HFFc6 (cell line): Measurements from ENCODE around the gene CDH22. TPM values are rescaled to one million over a fixed set of nuclear protein-coding genes. Genes with fewer than 3 reads are reported as not detected.

ENCODE experiments used
- DNase-seq: peaks from one replicate; pipeline ENCODE4 v3.0.0-alpha.2; 2018
- H3K27ac Mint-ChIP-seq: 2 replicates; pipeline ENCODE4 v1.8.0; 2020; ENCODE audit warnings: mild to moderate bottlenecking, mixed read lengths
- H3K27me3 Mint-ChIP-seq: 2 replicates; pipeline ENCODE4 v1.8.0; 2021; ENCODE audit warnings: mild to moderate bottlenecking, moderate library complexity, mixed read lengths; ENCODE audit not compliant: insufficient read depth
- H3K36me3 Mint-ChIP-seq: 2 replicates; pipeline ENCODE4 v1.8.0; 2021; ENCODE audit warnings: low read depth, mixed read lengths
- H3K4me1 Mint-ChIP-seq: 2 replicates; pipeline ENCODE4 v1.8.0; 2020; ENCODE audit warnings: low read depth, mixed read lengths
- H3K4me3 Mint-ChIP-seq: 2 replicates; pipeline ENCODE4 v1.8.0; 2020; ENCODE audit warnings: mild to moderate bottlenecking, moderate library complexity, mixed read lengths
- H3K9me3 Mint-ChIP-seq: 2 replicates; pipeline ENCODE4 v1.8.0; 2020; ENCODE audit warnings: mild to moderate bottlenecking, mixed read lengths
- total RNA-seq, 6 experiments: library from RNA; stranded (reverse); fragmentation: NEBNext Ultra II Directional; extraction: Animal tissue kit (Norgen Biotek cat#: 25700); gene quantifications; 2 replicates in 1 of 6; 3 replicates in 5 of 6; pipeline ENCODE4 v1.2.3, GENCODE V29; 2021
- TF ChIP-seq, protein P1 (sequence below): fragments of 200-600 bp; sonication (generic); IDR thresholded peaks from 2 replicates; pipeline ENCODE4 v1.5.0; 2021; ENCODE audit warnings: antibody characterized with exemption, mild to moderate bottlenecking

The CDH22 gene
- total RNA-seq, 6 experiments from 2014 or later = not detected

- no peak overlapping the region for H3K27ac Mint-ChIP-seq
- H3K4me3 Mint-ChIP-seq = no peak overlapping the region
- H3K9me3 Mint-ChIP-seq = no peaks in the 10 kb centered on the region
- H3K4me1 Mint-ChIP-seq = no peaks in the 10 kb centered on the region
- TF ChIP-seq, protein P1, sequence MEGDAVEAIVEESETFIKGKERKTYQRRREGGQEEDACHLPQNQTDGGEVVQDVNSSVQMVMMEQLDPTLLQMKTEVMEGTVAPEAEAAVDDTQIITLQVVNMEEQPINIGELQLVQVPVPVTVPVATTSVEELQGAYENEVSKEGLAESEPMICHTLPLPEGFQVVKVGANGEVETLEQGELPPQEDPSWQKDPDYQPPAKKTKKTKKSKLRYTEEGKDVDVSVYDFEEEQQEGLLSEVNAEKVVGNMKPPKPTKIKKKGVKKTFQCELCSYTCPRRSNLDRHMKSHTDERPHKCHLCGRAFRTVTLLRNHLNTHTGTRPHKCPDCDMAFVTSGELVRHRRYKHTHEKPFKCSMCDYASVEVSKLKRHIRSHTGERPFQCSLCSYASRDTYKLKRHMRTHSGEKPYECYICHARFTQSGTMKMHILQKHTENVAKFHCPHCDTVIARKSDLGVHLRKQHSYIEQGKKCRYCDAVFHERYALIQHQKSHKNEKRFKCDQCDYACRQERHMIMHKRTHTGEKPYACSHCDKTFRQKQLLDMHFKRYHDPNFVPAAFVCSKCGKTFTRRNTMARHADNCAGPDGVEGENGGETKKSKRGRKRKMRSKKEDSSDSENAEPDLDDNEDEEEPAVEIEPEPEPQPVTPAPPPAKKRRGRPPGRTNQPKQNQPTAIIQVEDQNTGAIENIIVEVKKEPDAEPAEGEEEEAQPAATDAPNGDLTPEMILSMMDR = no peak
- no peak for DNase-seq
- H3K27me3 Mint-ChIP-seq = peaks cover 58% of the 10 kb centered on the region
- no peaks in the 10 kb centered on the region for H3K36me3 Mint-ChIP-seq
Measured at GRCh38 chr20:46323557-46323956, 15.3 kb upstream of the CDH22 start.

- no peaks in the 10 kb centered on the region for H3K4me1 Mint-ChIP-seq
- no peak overlapping the region for H3K27ac Mint-ChIP-seq
- TF ChIP-seq, protein P1 = no peak
- H3K9me3 Mint-ChIP-seq = no peaks in the 10 kb centered on the region
- H3K4me3 Mint-ChIP-seq = no peak overlapping the region
- DNase-seq = no peak
- peaks cover 64% of the 10 kb centered on the region for H3K27me3 Mint-ChIP-seq
- no peaks in the 10 kb centered on the region for H3K36me3 Mint-ChIP-seq
Measured at GRCh38 chr20:46322641-46323040, 14.3 kb upstream of the CDH22 start.

DNA sequence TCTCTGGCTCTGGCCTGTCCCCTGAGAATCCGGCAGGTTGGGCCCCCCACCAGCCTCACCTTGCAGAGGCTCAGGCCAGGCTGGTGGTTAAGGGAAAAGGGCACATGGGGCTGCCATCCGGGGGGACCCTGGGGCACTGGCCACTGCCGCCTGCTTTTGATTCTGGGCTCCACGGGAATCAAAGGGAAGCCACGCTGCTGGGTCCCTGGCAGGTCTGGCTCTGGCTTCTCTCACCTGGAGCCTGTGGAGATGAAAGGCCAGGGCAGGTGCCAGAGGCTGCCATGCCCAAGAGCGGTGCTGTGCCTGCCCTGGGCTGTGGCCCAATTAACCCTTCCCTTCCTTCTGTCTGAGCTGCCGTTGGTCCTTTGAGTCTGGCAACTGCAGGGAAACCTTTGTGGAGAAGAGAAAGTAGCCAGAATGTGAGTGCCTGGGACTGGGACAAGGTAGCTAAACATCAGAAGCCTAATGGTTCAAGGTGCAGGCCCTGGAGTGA, 9.4 kb upstream of the CDH22 start:
- Mint-ChIP-seq H3K27ac (no peak overlapping the region), H3K4me1 (no peaks in the 10 kb centered on the region)
- no peak for DNase-seq

DNA sequence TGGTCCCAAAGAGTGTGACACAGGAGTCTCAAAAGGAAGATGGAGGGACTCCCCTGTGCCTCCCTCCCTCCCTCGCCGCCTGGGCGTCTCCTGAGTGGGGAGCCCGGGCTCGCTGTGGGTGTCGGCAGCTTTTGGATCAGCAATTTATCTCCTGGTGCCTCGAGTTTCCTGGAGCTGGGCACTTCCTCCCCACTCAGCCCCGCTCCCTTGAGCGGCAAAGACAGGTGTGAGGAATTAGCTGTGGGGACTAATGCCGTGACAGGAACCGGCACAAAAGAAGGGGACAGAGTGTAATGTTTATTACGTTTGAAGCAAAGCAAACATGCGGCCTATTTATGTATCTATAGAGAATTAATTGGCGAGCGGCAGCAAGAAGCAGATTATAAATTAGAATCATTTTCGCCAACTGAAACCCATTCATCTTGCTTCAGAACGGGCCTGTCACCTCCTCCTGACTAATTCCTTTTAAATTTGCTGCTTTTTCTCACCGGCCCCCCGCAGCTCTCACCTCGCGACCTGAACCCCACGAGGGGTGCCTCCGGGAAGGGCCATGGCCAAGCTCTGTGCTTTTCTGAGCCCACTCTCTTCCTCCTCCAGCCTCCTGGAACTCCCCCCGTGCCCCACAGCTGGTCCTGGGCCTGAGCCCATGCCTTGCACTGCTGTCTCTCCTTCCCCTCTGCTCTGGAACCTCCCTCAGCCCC, 8.8 kb upstream of the CDH22 start:
- Mint-ChIP-seq H3K4me1 (no peaks in the 10 kb centered on the region), H3K9me3 (no peaks in the 10 kb centered on the region), H3K36me3 (no peaks in the 10 kb centered on the region), H3K27ac (no peak overlapping the region), H3K27me3 (peaks cover 64% of the 10 kb centered on the region), H3K4me3 (no peak overlapping the region)
- TF ChIP-seq, protein P1 = no peak
- DNase-seq = no peak

More for the DNA sequence above, 9.4 kb upstream of the CDH22 start:
- Mint-ChIP-seq H3K9me3 (no peaks in the 10 kb centered on the region), H3K27me3 (peaks cover 63% of the 10 kb centered on the region), H3K4me3 (no peak overlapping the region), H3K36me3 (no peaks in the 10 kb centered on the region)
- TF ChIP-seq, protein P1 = no peak

- no peaks in the 10 kb centered on the region for H3K9me3 Mint-ChIP-seq
- DNase-seq = no peak
- H3K27ac Mint-ChIP-seq = no peak overlapping the region
- H3K36me3 Mint-ChIP-seq = no peaks in the 10 kb centered on the region
- H3K4me1 Mint-ChIP-seq = no peaks in the 10 kb centered on the region
- H3K27me3 Mint-ChIP-seq = peaks cover 65% of the 10 kb centered on the region
- TF ChIP-seq, protein P1 = no peak
- H3K4me3 Mint-ChIP-seq = no peak overlapping the region
Measured at GRCh38 chr20:46315311-46315710, 7.0 kb upstream of the CDH22 start.
